SKM-1 (cell line): ENCODE results near the gene SEPTIN11.

Source experiments
- DNase-seq: peaks from one replicate; lab custom pipeline; 2025; ENCODE audit not compliant: unreplicated experiment; lab: John Stamatoyannopoulos, UW

SEPTIN11 gene

GRCh38 chr4:76949276-76950051 is at the start of gene SEPTIN11:
SEPTIN11 (plus strand) TSS chr4:76949752; CDS start chr4:76949904, 152 bp downstream.
- peak; percentile 44 for DNase-seq

GRCh38 chr4:76902233-76902890 is 47.2 kb upstream of the SEPTIN11 start:
- DNase-seq: no peak

- DNase-seq: no peak
These were observed 44.8 kb upstream of the SEPTIN11 start for GRCh38 chr4:76904646-76905190.

- no peak for DNase-seq
These were observed 44.0 kb upstream of the SEPTIN11 start for GRCh38 chr4:76905521-76905920.

GRCh38 chr4:76909711-76910110 is 39.8 kb upstream of the SEPTIN11 start:
- no peak for DNase-seq

- no peak for DNase-seq
These were observed 28.8 kb upstream of the SEPTIN11 start for GRCh38 chr4:76920715-76921114.

GRCh38 chr4:76923619-76924357 is 25.8 kb upstream of the SEPTIN11 start:
- DNase-seq: no peak

GRCh38 chr4:76926841-76927240 is 22.7 kb upstream of the SEPTIN11 start:
- no peak for DNase-seq

- no peak for DNase-seq
These were observed 18.9 kb upstream of the SEPTIN11 start for GRCh38 chr4:76930685-76931084.

GRCh38 chr4:76931087-76931486 is 18.5 kb upstream of the SEPTIN11 start:
- DNase-seq: no peak

- no peak for DNase-seq
These were observed 17.8 kb upstream of the SEPTIN11 start for GRCh38 chr4:76931576-76932276.

- DNase-seq: no peak
These were observed 10.4 kb upstream of the SEPTIN11 start for GRCh38 chr4:76939184-76939583.

GRCh38 chr4:76943129-76943620 is 6.4 kb upstream of the SEPTIN11 start:
- no peak for DNase-seq

- no peak for DNase-seq
These were observed 5.8 kb upstream of the SEPTIN11 start for GRCh38 chr4:76943790-76944189.

- DNase-seq: no peak
These were observed 2.2 kb upstream of the SEPTIN11 start for GRCh38 chr4:76947369-76947768.

- DNase-seq: no peak
These were observed 893 bp upstream of the SEPTIN11 start for GRCh38 chr4:76948443-76949275.

- no peak for DNase-seq
These were observed 752 bp downstream of the SEPTIN11 start for GRCh38 chr4:76950052-76950955.

- peak; percentile 24 for DNase-seq
These were observed 1.6 kb downstream of the SEPTIN11 start for GRCh38 chr4:76950956-76951671.
